ENCODE data around the gene EMC10. TPM values are rescaled to one million over a fixed set of nuclear protein-coding genes. Genes with fewer than 3 reads are reported as not detected.

Gene EMC10
- total and polyA plus RNA-seq, 5 donors = 98.5 to 134 (median 105) TPM

DNA sequence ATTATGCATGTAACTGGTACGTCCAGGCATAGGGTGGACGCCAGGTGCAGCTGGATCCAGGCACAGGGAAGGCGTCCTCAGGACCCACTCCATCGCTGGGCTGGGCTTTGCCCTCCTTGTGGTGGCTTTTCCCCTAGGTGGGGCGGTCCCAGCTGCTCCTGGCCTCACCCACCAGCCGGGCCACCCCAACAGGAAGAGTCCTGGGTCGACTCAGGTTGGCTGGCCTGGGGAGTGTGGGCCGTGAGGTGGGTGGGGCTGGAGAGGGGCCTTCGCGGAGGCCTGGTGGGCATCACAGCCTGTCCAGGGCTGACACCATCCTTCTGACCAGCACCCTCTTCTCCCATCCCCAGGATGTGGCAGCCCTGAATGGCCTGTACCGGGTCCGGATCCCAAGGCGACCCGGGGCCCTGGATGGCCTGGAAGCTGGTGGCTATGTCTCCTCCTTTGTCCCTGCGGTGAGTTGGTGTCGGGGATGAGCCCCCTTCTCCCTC is 3.5 kb downstream of the EMC10 start:
- ATAC-seq (no peak), DNase-seq (peak in 2 of 3 donors; percentile 42 to 54)
- Histone ChIP-seq H3K27ac (ENCODE audit: low read length) (no peak overlapping the region), H3K27me3 (ENCODE audit: control insufficient read depth, insufficient read depth) (no peaks in the 10 kb centered on the region), H3K4me1 (ENCODE audit: control insufficient read depth, insufficient read depth, low read length) (peaks cover 4% of the 10 kb centered on the region), H3K4me3 (ENCODE audit: low read length) (no peak overlapping the region), H3K9me3 (ENCODE audit: control insufficient read depth, low read length) (no peaks in the 10 kb centered on the region)
- WGBS = 95% methylated on average over 16 of the region's 16 CpGs
- intact Hi-C loops (cut with DNase I) = no loop called here

DNA sequence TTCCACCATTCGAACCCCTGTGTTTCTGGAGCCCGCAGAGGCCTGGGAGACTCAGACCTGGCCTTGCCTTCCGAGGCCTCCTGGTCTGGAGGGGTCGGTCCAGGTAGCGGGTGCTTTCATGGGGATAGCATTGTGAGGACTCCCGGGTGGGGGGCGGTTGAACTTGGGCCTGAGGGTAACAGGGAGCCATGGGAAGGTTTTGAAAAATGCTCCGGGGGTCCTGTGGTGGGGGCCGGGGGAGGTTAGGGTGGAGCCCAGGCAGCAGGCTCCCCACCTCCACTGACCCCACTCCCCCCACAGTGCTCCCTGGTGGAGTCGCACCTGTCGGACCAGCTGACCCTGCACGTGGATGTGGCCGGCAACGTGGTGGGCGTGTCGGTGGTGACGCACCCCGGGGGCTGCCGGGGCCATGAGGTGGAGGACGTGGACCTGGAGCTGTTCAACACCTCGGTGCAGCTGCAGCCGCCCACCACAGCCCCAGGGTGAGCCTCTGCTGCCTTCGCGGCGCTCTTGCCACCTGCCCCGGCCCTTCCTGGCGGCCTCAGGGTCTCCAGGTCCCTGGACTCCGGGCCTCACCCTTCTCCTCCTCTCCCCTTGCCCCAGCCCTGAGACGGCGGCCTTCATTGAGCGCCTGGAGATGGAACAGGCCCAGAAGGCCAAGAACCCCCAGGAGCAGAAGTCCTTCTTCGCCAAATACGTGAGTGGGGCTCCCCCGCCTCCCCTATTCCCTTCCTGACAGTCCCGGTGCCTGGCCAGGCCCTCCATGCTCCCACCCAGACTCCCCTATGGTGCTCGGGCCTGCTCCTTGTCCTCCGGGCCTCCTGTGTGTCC is 4.2 kb downstream of the EMC10 start:
- Histone ChIP-seq H3K27me3 (ENCODE audit: control insufficient read depth, insufficient read depth) (no peaks in the 10 kb centered on the region), H3K27ac (ENCODE audit: low read length) (no peak overlapping the region), H3K4me1 (ENCODE audit: control insufficient read depth, insufficient read depth, low read length) (peaks cover 4% of the 10 kb centered on the region), H3K9me3 (ENCODE audit: control insufficient read depth, low read length) (no peaks in the 10 kb centered on the region), H3K4me3 (ENCODE audit: low read length) (no peak overlapping the region)
- intact Hi-C loops (cut with DNase I) = no loop called here
- peak in 1 of 3 donors; percentile 64 for DNase-seq
- 88% methylated on average over 37 of the region's 37 CpGs for WGBS
- ATAC-seq = no peak

DNA sequence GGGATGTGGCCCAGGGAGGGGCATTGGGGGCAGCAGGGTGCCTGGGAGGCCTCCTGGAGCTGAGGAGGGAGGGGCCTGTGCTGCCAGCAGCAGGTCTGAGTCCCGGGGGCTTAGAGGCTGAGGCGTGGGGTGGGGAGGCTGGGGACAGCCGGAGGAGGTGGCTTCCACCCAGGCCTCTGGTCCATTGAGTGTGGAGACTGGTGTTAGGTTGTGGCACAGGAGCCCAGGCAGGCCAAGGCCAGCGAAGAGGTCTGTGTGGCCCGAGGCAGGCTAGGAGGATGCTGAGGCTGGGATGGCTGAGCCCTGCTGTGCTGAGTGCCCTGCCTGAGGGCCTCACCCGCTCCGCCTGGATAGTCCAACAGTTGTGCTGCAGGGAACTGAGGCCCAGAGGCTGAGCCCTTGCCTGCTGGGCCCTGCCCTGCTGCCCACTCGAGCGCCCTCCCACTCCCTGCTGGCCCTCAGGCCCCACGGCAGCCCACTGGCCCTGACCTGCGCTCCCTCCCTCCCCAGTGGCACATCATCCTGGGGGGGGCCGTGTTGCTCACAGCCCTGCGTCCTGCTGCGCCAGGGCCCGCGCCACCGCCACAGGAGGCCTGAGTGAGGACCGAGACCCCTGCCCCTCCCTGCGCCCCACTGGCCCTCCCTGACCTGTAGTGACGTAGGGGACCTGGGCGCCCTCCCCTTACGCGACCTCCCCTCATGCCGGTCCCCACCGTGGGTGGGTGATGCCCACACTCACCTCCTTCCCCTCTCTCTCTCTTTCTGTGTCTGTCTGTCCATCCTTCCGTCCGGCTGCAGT is 5.2 kb downstream of the EMC10 start:
- ATAC-seq (no peak), DNase-seq (peak in 1 of 3 donors; percentile 44)
- no peak overlapping the region for H3K4me3 ChIP-seq (ENCODE audit: low read length)
- H3K4me1 ChIP-seq (ENCODE audit: control insufficient read depth, insufficient read depth, low read length) = peaks cover 4% of the 10 kb centered on the region
- no peaks in the 10 kb centered on the region for H3K27me3 ChIP-seq (ENCODE audit: control insufficient read depth, insufficient read depth)
- 93% methylated on average over 27 of the region's 27 CpGs for WGBS
- intact Hi-C loops (cut with DNase I) = no loop called here
- H3K27ac ChIP-seq (ENCODE audit: low read length) = no peak overlapping the region
- no peaks in the 10 kb centered on the region for H3K9me3 ChIP-seq (ENCODE audit: control insufficient read depth, low read length)

DNA sequence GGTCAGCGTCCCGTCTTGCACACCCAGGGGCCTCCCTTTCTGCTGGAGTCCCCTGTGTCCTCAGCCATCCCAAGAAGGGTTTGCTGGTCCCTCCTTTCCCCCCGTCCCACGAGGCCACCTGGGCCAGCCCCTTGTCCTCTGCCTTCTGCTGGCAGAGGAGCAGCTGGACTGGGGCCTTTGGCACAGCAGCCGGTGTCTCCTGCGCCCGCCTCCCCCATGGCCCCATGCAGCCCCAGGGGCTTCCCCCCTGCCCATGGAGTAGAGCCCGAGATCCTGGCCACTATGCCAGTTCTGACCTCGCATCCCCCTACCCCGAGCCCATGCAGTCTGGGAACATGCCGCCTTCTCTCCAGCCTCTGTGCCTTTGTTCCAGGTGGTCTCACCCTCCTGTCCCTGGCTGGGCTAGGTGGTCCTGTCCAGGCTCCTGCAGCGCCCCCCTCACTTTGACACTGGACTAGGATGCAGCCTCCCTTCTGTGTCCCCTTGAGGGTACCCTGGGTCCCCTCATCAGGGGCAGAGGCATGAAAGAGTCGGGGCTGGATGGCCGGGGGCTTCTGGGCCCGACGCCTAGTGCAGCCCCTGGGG is 6.1 kb downstream of the EMC10 start:
- 80% methylated on average over 16 of the region's 16 CpGs for WGBS
- Histone ChIP-seq H3K4me1 (ENCODE audit: control insufficient read depth, insufficient read depth, low read length) (peaks cover 2% of the 10 kb centered on the region), H3K9me3 (ENCODE audit: control insufficient read depth, low read length) (no peaks in the 10 kb centered on the region), H3K4me3 (ENCODE audit: low read length) (no peak overlapping the region), H3K27ac (ENCODE audit: low read length) (no peak overlapping the region), H3K27me3 (ENCODE audit: control insufficient read depth, insufficient read depth) (no peaks in the 10 kb centered on the region)
- DNase-seq = peak in 1 of 3 donors; percentile 41
- intact Hi-C loops (cut with DNase I) = no loop called here
- ATAC-seq = no peak

DNA sequence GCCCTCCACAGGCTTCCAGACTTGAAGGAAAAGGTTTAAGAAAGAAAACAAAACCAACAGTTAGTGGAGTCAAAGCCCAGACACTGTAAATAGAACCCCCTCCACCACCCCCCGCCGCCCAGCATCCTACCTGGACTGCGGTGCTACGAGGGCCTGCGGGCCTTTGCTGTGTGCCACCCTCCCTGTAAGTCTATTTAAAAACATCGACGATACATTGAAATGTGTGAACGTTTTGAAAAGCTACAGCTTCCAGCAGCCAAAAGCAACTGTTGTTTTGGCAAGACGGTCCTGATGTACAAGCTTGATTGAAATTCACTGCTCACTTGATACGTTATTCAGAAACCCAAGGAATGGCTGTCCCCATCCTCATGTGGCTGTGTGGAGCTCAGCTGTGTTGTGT is 6.6 kb downstream of the EMC10 start:
- intact Hi-C loops (cut with DNase I) = no loop called here
- H3K27me3 ChIP-seq (ENCODE audit: control insufficient read depth, insufficient read depth) = no peaks in the 10 kb centered on the region
- H3K9me3 ChIP-seq (ENCODE audit: control insufficient read depth, low read length) = no peaks in the 10 kb centered on the region
- no peaks in the 10 kb centered on the region for H3K4me1 ChIP-seq (ENCODE audit: control insufficient read depth, insufficient read depth, low read length)
- no peak overlapping the region for H3K4me3 ChIP-seq (ENCODE audit: low read length)
- 68% methylated on average over 10 of the region's 10 CpGs for WGBS
- H3K27ac ChIP-seq (ENCODE audit: low read length) = no peak overlapping the region
- ATAC-seq (no peak), DNase-seq (no peak)

DNA sequence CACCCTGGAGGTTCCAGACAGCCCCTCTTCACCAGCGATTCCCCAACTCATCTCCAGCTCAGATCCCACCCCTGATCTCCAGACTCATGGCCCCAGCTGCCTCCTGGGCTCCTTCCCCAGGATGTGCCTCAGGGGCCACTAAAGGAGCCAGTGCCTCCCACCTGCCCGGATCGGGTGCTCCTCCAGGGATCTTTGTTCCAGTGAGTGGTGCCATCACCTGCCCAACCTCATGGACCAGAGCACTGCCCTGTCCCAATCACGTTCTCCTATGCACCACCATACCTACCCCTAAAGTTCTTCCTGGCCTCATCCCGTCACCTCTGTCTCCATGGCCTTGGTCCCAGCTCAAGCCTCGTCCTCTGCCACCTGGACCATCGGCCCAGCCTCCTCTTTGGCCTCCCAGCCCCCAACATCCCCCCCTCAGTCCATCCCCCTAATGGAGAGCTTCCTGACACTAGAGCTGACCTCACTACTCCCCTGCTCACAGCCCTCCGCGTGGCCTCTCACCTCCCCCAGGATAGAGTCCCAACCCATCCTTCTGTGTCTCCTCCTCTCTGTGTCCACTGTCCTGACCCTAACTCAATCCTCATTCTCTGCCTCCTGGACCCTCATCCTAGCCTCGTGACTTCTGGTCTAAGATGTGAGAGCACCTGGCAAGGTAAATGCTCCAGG is 9.1 kb downstream of the EMC10 start:
- DNase-seq = peak in 1 of 3 donors; percentile 13
- WGBS = 72% methylated on average over 10 of the region's 10 CpGs
- no peak overlapping the region for H3K27ac ChIP-seq (ENCODE audit: low read length)

DNA sequence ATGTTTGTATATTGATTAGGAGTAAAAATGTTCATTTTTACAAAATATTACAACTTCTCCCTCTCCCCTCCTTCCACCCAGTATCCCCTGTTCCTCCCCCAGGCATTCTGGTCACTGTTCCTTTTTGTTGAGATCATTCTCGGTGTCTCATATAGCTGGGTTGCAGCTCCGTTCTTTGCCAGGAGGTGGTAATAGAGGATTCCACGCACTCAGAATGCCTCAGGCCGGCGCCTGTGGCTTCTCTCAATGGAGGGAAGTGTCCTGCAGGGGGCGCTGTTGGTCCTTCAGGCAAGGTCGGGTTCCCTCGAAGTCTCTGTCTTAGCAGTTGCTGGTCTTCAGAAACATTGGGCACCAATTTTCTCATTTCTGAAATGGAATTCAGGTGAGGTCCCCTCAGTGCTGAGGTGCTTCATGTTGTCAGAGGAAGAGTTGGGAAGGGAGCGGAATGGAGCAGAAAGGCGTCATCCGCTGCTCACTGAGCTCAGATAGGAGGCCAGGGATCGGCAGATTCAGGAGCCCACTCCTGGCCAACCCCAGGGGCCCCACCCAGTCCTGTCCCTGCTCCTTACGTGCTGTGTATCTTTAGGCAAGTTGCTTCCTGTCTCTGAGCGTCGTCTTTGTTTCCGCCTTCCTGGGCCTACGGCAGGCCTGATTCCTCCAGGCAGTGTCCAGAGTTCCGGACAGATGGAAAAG is 10.7 kb downstream of the EMC10 start:
- H3K4me1 ChIP-seq (ENCODE audit: control insufficient read depth, insufficient read depth, low read length) = no peaks in the 10 kb centered on the region
- H3K27ac ChIP-seq (ENCODE audit: low read length) = no peak overlapping the region
- WGBS = 74% methylated on average over 18 of the region's 18 CpGs
- no peak overlapping the region for H3K4me3 ChIP-seq (ENCODE audit: low read length)
- no peaks in the 10 kb centered on the region for H3K9me3 ChIP-seq (ENCODE audit: control insufficient read depth, low read length)
- DNase-seq (peak in 2 of 3 donors; percentile 40 to 67), ATAC-seq (no peak)
- intact Hi-C loops (cut with DNase I) = no loop called here
- H3K27me3 ChIP-seq (ENCODE audit: control insufficient read depth, insufficient read depth) = no peaks in the 10 kb centered on the region

More for the DNA sequence above, 9.1 kb downstream of the EMC10 start:
- intact Hi-C loops (cut with DNase I) = no loop called here
- H3K9me3 ChIP-seq (ENCODE audit: control insufficient read depth, low read length) = no peaks in the 10 kb centered on the region
- ATAC-seq = no peak
- H3K4me1 ChIP-seq (ENCODE audit: control insufficient read depth, insufficient read depth, low read length) = no peaks in the 10 kb centered on the region
- H3K27me3 ChIP-seq (ENCODE audit: control insufficient read depth, insufficient read depth) = no peaks in the 10 kb centered on the region
- H3K4me3 ChIP-seq (ENCODE audit: low read length) = no peak overlapping the region

DNA sequence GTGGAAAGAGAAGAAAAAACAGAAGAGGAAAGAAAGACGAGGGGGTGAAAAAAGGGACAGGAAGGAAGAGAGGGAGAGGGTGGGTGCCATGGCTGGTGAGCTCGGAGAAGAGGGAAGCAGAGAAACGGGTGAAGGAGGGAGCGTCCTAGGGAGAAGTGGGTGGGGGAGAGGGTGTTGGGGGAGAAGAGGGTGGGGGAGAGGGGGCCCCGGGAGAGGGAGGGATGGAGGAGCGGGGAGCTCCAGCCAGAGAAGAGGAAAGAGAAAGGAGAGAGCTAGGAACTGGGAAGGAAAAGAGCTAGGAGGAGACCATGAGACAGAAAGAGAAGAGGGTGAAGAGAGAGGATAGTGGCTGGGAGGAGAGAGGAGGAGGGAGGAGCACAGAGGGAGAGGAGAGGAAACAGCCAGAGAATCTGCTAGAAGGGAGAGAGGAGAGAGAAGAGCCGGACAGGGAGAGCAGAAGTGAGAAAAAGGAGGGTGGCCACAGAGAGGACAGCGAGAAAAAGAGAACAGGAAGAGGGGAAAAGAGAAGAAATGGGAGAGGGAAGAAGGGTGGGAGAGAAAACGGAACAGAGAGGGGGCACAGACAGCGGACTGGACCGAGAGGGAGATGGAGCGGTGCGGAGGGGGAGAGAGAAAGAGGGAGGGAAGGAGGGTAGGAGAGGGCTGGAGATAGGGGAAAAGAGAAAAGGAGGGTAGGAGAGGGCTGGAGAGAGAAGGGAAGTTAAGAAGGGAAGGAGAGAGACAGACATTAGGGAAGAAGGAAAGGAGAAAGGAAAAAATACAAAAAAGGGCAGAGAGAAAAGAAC is 12.3 kb downstream of the EMC10 start:
- H3K4me1 ChIP-seq (ENCODE audit: control insufficient read depth, insufficient read depth, low read length) = peaks cover 5% of the 10 kb centered on the region
- DNase-seq (peak in 1 of 3 donors; percentile 28), ATAC-seq (no peak)
- no peak overlapping the region for H3K27ac ChIP-seq (ENCODE audit: low read length)
- H3K4me3 ChIP-seq (ENCODE audit: low read length) = no peak overlapping the region
- H3K9me3 ChIP-seq (ENCODE audit: control insufficient read depth, low read length) = no peaks in the 10 kb centered on the region
- intact Hi-C loops (cut with DNase I) = no loop called here
- 27% methylated on average over 13 of the region's 13 CpGs for WGBS
- no peaks in the 10 kb centered on the region for H3K27me3 ChIP-seq (ENCODE audit: control insufficient read depth, insufficient read depth)

DNA sequence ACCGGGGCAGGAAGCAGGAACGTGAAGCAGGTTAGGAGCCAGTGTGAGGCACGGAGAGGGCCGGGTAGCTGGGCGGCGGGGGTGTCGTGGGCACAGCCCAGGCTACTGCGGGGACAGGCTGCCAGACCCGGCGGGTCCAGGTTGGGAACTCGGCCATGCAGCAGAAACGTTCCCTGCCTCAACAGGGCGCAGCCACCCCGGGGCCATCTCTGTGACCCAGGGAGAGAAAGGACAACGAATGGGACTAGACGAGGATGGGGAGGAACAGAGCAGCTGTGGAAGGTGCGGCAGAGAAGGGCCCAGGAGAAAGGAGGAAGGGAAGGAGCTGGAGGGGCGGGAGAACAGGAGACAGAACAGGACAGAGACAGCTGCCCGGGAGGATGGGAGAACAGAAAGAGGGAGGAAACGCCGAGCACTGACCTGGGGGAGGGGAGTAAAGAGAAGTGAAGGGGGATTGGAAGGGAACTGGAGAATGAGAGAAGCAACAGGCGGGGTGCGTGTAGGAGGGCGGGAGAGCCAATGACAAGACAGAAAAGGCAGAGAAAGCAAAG is 13.2 kb downstream of the EMC10 start:
- intact Hi-C loops (cut with DNase I) = no loop called here
- Histone ChIP-seq H3K27ac (ENCODE audit: low read length) (no peak overlapping the region), H3K27me3 (ENCODE audit: control insufficient read depth, insufficient read depth) (no peaks in the 10 kb centered on the region), H3K4me1 (ENCODE audit: control insufficient read depth, insufficient read depth, low read length) (peaks cover 5% of the 10 kb centered on the region), H3K9me3 (ENCODE audit: control insufficient read depth, low read length) (no peaks in the 10 kb centered on the region), H3K4me3 (ENCODE audit: low read length) (no peak overlapping the region)
- 42% methylated on average over 24 of the region's 24 CpGs for WGBS
- peak in 2 of 3 donors; percentile 41 to 51 for DNase-seq
- no peak for ATAC-seq

All from right cardiac atrium (tissue), 5 donors.